22Rv1 (cell line): Measurements from ENCODE around the gene ATG9B.

ENCODE experiments used
- H3K27ac ChIP-seq: fragments of 450-650 bp; 2 replicates; pipeline ENCODE4 v1.5.1; 2017
- ZFX ChIP-seq: fragments of 450-650 bp; IDR thresholded peaks from 2 replicates; pipeline ENCODE4 v1.6.1; 2017; ENCODE audit warnings: antibody characterized with exemption, borderline replicate concordance
- TF ChIP-seq, protein P1 (sequence below): fragments of 450-650 bp; IDR thresholded peaks from 2 replicates; pipeline ENCODE4 v1.5.1; 2017; ENCODE audit warnings: mild to moderate bottlenecking

The ATG9B gene

DNA sequence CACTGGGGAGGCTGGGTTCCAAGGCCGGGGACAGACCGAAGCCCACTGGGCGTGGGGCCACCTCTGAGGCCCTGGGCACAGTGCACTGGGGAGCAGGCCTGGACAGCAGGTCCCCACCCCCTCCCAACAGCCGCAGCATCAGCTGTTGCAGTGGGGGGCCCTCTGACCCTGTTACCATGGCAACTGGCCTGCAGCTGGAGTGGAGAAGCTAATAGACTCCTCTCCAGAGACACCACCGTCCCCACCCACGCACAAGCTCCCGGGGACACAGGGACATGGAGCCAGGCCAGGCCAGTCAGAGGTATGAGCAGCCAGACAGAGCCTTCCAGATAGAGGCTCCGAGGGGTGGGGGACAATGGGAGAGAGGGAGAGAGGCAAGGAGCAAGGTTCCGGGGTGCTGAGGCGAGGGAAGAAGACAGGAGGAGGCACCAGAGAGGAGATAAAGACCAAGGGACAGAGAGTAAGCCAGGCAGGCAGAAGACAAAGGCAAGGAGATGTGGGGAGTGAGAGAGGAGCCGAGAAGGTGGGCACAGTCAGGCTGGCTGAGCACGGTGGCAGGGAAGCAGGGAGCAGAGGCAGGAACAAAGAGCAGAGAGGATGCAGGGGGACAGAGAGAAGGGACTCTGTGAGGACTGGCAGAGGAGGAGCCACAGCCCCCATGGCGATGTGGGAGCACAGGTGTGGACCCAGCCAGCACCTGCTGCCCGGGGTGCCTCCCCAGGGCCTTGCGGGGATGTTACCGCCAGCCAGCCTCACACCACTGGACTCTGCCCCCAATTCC is 52.9 kb downstream of the ATG9B start:
- TF ChIP-seq ZFX = no peak
- TF ChIP-seq, protein P1, sequence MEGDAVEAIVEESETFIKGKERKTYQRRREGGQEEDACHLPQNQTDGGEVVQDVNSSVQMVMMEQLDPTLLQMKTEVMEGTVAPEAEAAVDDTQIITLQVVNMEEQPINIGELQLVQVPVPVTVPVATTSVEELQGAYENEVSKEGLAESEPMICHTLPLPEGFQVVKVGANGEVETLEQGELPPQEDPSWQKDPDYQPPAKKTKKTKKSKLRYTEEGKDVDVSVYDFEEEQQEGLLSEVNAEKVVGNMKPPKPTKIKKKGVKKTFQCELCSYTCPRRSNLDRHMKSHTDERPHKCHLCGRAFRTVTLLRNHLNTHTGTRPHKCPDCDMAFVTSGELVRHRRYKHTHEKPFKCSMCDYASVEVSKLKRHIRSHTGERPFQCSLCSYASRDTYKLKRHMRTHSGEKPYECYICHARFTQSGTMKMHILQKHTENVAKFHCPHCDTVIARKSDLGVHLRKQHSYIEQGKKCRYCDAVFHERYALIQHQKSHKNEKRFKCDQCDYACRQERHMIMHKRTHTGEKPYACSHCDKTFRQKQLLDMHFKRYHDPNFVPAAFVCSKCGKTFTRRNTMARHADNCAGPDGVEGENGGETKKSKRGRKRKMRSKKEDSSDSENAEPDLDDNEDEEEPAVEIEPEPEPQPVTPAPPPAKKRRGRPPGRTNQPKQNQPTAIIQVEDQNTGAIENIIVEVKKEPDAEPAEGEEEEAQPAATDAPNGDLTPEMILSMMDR = no peak

DNA sequence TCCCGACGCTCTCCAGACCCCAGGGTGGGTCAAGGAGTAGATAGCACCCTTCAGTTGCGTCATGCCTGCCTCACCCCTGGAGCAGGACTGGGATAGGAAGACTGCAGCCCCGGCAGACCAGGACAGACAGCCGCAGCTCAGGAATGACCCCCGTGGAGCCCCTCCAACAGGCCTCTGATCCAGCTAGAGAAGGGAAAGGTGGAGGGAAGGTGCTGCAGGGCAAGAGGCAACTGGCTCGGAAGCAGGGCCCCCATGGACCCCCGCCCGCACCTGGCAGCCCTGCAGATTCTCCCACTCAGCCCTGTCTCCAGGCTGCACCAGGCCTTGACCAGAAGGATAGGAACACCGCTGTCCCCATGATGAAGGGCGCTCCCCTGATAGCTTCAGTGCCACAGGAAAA is 53.9 kb downstream of the ATG9B start:
- TF ChIP-seq, protein P1 = no peak
- TF ChIP-seq ZFX = no peak
- H3K27ac ChIP-seq = no peak overlapping the region

More for the DNA sequence above, 52.9 kb downstream of the ATG9B start:
- no peak overlapping the region for H3K27ac ChIP-seq

DNA sequence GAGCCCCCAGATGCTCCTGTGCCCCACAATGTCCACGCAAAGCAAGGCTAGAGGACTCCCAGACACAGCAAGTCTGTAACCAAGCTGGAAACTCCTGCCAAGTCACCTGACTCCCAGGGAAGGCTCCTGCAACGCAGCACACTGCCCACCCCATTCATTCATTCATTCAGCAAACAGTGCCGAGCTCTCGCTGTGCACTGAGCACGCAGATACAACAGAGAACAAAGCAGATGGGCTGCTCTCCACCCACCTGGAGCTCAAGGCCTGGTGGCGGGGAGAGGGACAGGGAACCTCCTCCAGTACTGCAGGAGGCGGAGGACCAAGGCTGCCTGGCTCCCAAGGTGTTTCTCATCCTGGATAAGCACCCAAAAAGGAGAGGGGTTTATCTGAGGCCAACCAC is 54.8 kb downstream of the ATG9B start:
- no peak for TF ChIP-seq ZFX
- TF ChIP-seq, protein P1 = no peak
- H3K27ac ChIP-seq = no peak overlapping the region

DNA sequence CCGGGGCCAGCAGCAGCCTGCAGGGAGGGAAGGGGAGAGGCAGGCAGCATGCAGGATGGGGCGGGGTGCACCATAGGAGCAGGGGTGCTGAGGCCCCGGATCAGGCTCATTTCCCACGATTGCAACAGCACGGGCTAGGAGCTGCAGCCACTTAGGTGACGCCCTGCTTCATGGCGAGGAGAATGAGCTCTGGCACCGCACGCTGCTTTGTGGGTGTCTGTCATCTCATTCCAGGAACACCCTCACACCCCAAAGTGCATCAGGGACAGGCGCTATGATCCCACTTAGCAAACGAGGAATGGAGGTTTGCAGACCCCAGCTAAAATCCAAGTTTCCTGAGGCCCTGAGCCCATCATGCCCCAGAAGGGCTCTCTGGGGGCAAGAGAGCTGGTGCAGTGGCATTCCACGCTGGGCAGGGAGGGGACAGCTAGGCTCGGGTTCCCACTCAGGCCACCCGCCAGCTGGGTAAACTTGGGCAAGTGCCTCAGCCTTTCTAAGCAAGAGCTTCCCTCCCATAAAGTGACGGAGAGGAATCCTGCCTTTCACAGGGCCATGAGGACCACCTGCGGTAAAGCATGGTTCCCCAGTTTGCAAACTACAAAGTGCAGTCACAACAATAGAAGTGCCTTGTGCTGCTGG is 55.4 kb downstream of the ATG9B start:
- no peak overlapping the region for H3K27ac ChIP-seq
- TF ChIP-seq, protein P1 = no peak
- TF ChIP-seq ZFX = no peak

DNA sequence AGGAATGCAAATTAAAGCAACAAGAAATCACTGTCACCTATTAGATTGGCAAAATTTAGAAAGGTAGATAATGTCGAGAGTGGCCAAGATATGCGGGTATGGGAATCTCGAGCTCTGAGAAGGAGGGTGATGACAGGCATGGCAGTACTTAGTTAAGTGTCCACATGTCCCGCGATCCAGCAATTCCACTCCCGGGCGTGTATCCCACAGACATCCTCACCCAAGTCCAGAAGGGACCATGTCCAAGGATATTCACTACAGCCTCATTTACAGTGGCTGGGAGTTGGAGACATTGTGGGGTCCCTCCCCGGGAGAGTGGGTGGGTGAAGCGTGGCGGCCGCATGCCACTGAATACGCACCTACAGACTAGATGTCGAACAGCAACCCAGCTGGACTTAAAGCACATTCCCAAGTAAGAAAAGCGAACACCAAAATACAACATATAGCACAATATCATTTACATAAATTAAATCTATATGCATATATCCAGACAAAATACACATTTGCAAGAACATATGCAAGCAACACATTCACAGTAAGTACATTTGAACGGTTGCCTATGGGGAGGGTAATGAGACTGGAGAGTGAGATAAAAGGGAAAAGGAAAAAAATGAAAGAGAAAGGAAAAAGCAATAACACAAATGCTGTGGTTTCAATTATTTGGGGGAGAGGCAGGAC is 56.1 kb downstream of the ATG9B start:
- TF ChIP-seq, protein P1 = no peak
- no peak for TF ChIP-seq ZFX
- no peak overlapping the region for H3K27ac ChIP-seq

DNA sequence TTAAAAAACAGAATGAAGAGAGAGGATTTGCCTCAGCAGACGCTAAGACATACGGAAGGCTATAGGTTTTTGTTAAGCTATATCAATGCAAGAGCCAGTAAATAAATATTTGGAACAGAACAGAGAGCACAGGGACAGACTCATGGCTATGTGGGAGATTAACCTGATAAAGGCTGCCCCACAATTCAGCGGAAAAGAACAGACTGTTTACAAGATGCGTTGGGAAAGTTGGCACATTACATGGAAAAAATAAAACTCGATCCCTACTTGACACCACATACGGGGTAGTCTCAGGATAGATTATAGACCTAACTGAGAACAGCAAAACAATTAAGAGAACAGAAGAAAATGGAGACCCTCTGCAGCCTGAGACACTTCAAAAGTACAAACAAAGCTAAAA is 56.9 kb downstream of the ATG9B start:
- H3K27ac ChIP-seq = no peak overlapping the region
- no peak for TF ChIP-seq ZFX
- TF ChIP-seq, protein P1 = no peak
